Measurements from ENCODE around the gene MT1M. TPM values are rescaled to one million over a fixed set of nuclear protein-coding genes. Genes with fewer than 3 reads are reported as not detected.

MT1M gene
- total and polyA plus RNA-seq, 2 donors (not counting 1 experiment from before 2014, with no cell fraction given): 8.5 to 58.8 TPM

DNA sequence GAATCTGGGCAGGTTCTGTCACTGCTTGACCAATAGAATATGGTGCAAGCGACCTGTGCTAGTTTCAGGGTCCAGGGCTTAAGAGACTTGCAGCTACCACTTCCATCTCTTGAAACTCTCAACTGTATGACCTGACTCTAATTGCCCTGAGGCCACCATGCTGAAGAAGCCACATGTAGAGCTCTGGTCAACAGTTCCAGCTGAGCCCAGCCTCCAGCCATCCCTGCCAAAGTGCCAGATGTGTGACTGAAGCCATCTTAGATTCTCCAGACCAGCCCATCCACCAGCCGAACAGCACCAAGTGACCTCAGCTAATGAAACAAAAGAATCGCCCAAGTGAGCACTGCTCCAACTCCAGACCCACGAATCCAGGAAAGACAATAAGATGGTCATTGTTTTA is 27.5 kb upstream of the MT1M start:
- H3K4me1 ChIP-seq (ENCODE audit: control insufficient read depth, extremely low read depth, insufficient read depth, low read length): peaks cover 22% of the 10 kb centered on the region
- no peak overlapping the region for H2AFZ ChIP-seq (ENCODE audit: low read length)
- no peaks in the 10 kb centered on the region for H3K36me3 ChIP-seq (ENCODE audit: control insufficient read depth, insufficient read depth, low read length)
- no peak overlapping the region for H3K4me2 ChIP-seq (ENCODE audit: extremely low read depth, insufficient read depth, low read length)
- peak overlapping the region; percentile 99 for H3K27ac ChIP-seq (ENCODE audit: insufficient read depth, low read length)
- H3K79me2 ChIP-seq (ENCODE audit: control insufficient read depth, insufficient read depth, low read length): peaks cover 11% of the 10 kb centered on the region
- no peak for DNase-seq (ENCODE audit: low read depth in 2 of 2)
- no peak overlapping the region for H3K4me3 ChIP-seq (replicated peaks in 1 of 4; ENCODE audit: control extremely low read depth in 1 of 4, insufficient read depth in 1 of 4, low read depth in 3 of 4, low read length in 4 of 4)
- TF ChIP-seq EZH2 (IDR thresholded peaks at IDR 0.05; ENCODE audit: low read length, missing control alignments) (no peak), CTCF (conservative IDR thresholded peaks at IDR 0.05 in 1 of 2, IDR thresholded peaks at IDR 0.05 in 1 of 2; ENCODE audit: low read depth in 1 of 2, low read length in 2 of 2) (no peak)
- H3K9me3 ChIP-seq (ENCODE audit: control insufficient read depth, insufficient read depth, low read depth, low read length): no peaks in the 10 kb centered on the region
- H4K20me1 ChIP-seq (ENCODE audit: control insufficient read depth, extremely low read depth, insufficient read depth, low read length): no peaks in the 10 kb centered on the region
- H3K27me3 ChIP-seq (ENCODE audit: control insufficient read depth, insufficient read depth, low read length): no peaks in the 10 kb centered on the region
- no peak overlapping the region for H3K9ac ChIP-seq (ENCODE audit: insufficient read depth, low read length)

GRCh38 chr16:56605475-56605874 is 27.0 kb upstream of the MT1M start:
- Histone ChIP-seq H4K20me1 (ENCODE audit: control insufficient read depth, extremely low read depth, insufficient read depth, low read length) (no peaks in the 10 kb centered on the region), H3K27me3 (ENCODE audit: control insufficient read depth, insufficient read depth, low read length) (no peaks in the 10 kb centered on the region), H3K4me1 (ENCODE audit: control insufficient read depth, extremely low read depth, insufficient read depth, low read length) (peaks cover 27% of the 10 kb centered on the region), H2AFZ (ENCODE audit: low read length) (no peak overlapping the region), H3K9ac (ENCODE audit: insufficient read depth, low read length) (no peak overlapping the region), H3K4me3 (replicated peaks in 1 of 4; ENCODE audit: control extremely low read depth in 1 of 4, insufficient read depth in 1 of 4, low read depth in 3 of 4, low read length in 4 of 4) (no peak overlapping the region), H3K9me3 (ENCODE audit: control insufficient read depth, insufficient read depth, low read depth, low read length) (no peaks in the 10 kb centered on the region), H3K79me2 (ENCODE audit: control insufficient read depth, insufficient read depth, low read length) (peaks cover 11% of the 10 kb centered on the region), H3K4me2 (ENCODE audit: extremely low read depth, insufficient read depth, low read length) (no peak overlapping the region), H3K27ac (ENCODE audit: insufficient read depth, low read length) (peak overlapping the region; percentile 99), H3K36me3 (ENCODE audit: control insufficient read depth, insufficient read depth, low read length) (no peaks in the 10 kb centered on the region)
- TF ChIP-seq CTCF (conservative IDR thresholded peaks at IDR 0.05 in 1 of 2, IDR thresholded peaks at IDR 0.05 in 1 of 2; ENCODE audit: low read depth in 1 of 2, low read length in 2 of 2): no peak
- no peak for TF ChIP-seq EZH2 (IDR thresholded peaks at IDR 0.05; ENCODE audit: low read length, missing control alignments)
- no peak for DNase-seq (ENCODE audit: low read depth in 2 of 2)

GRCh38 chr16:56606071-56606475 is 26.4 kb upstream of the MT1M start:
- H2AFZ ChIP-seq (ENCODE audit: low read length): no peak overlapping the region

More at GRCh38 chr16:56606071-56606475, 26.4 kb upstream of the MT1M start:
- peak overlapping the region; percentile 99 for H3K27ac ChIP-seq (ENCODE audit: insufficient read depth, low read length)
- no peak for TF ChIP-seq CTCF (conservative IDR thresholded peaks at IDR 0.05 in 1 of 2, IDR thresholded peaks at IDR 0.05 in 1 of 2; ENCODE audit: low read depth in 1 of 2, low read length in 2 of 2)
- TF ChIP-seq EZH2 (IDR thresholded peaks at IDR 0.05; ENCODE audit: low read length, missing control alignments): no peak
- peaks cover 33% of the 10 kb centered on the region for H3K4me1 ChIP-seq (ENCODE audit: control insufficient read depth, extremely low read depth, insufficient read depth, low read length)
- no peaks in the 10 kb centered on the region for H3K27me3 ChIP-seq (ENCODE audit: control insufficient read depth, insufficient read depth, low read length)
- H3K9ac ChIP-seq (ENCODE audit: insufficient read depth, low read length): peak overlapping the region; percentile 21
- no peak overlapping the region for H3K4me3 ChIP-seq (replicated peaks in 1 of 4; ENCODE audit: control extremely low read depth in 1 of 4, insufficient read depth in 1 of 4, low read depth in 3 of 4, low read length in 4 of 4)
- no peaks in the 10 kb centered on the region for H3K9me3 ChIP-seq (ENCODE audit: control insufficient read depth, insufficient read depth, low read depth, low read length)
- peak overlapping the region; percentile 13 for H3K4me2 ChIP-seq (ENCODE audit: extremely low read depth, insufficient read depth, low read length)
- peaks cover 11% of the 10 kb centered on the region for H3K79me2 ChIP-seq (ENCODE audit: control insufficient read depth, insufficient read depth, low read length)
- peak in 1 of 2 donors; percentile 82 for DNase-seq (ENCODE audit: low read depth in 2 of 2)
- H3K36me3 ChIP-seq (ENCODE audit: control insufficient read depth, insufficient read depth, low read length): no peaks in the 10 kb centered on the region
- no peaks in the 10 kb centered on the region for H4K20me1 ChIP-seq (ENCODE audit: control insufficient read depth, extremely low read depth, insufficient read depth, low read length)
